ENCODE measurements around the gene FNDC10. TPM values are rescaled to one million over a fixed set of nuclear protein-coding genes. Genes with fewer than 3 reads are reported as not detected.

FNDC10 gene
- total RNA-seq, 2 donors from 2014 or later: 0.54 to 2.7 TPM

GRCh38 chr1:1629430-1630190, 29.7 kb upstream of the FNDC10 start:
- DNase-seq (ENCODE audit: low spot score): no peak
- ATAC-seq (ENCODE audit: insufficient number of reproducible peaks, low FRiP score, low read depth): no peak
- H3K27ac ChIP-seq: no peak overlapping the region
- H3K4me1 ChIP-seq (ENCODE audit: control insufficient read depth in 1 of 2, low read depth in 2 of 2): peaks cover 6 to 13% of the 10 kb centered on the region in 2 donors
- H3K4me3 ChIP-seq: peak overlapping the region; percentile 31
- no peaks in the 10 kb centered on the region for H3K9me3 ChIP-seq
- no peak for TF ChIP-seq CTCF (IDR thresholded peaks at IDR 0.05)
- H3K36me3 ChIP-seq: peaks cover 3% of the 10 kb centered on the region
- no peaks in the 10 kb centered on the region for H3K27me3 ChIP-seq (replicated peaks; ENCODE audit: insufficient read depth)

- TF ChIP-seq CTCF (IDR thresholded peaks at IDR 0.05): no peak
- DNase-seq (ENCODE audit: low spot score) (no peak), ATAC-seq (ENCODE audit: insufficient number of reproducible peaks, low FRiP score, low read depth) (no peak)
- peaks cover 3% of the 10 kb centered on the region for H3K36me3 ChIP-seq
- no peaks in the 10 kb centered on the region for H3K9me3 ChIP-seq
- peaks cover 6 to 13% of the 10 kb centered on the region in 2 donors for H3K4me1 ChIP-seq (ENCODE audit: control insufficient read depth in 1 of 2, low read depth in 2 of 2)
- no peaks in the 10 kb centered on the region for H3K27me3 ChIP-seq (replicated peaks; ENCODE audit: insufficient read depth)
- H3K4me3 ChIP-seq: peak overlapping the region; percentile 31
- H3K27ac ChIP-seq: no peak overlapping the region
Measured at GRCh38 chr1:1628754-1629429, 29.0 kb upstream of the FNDC10 start.

- Histone ChIP-seq H3K27me3 (replicated peaks; ENCODE audit: insufficient read depth) (no peaks in the 10 kb centered on the region), H3K27ac (no peak overlapping the region), H3K36me3 (peaks cover 3% of the 10 kb centered on the region), H3K4me1 (ENCODE audit: control insufficient read depth in 1 of 2, low read depth in 2 of 2) (peaks cover 6 to 13% of the 10 kb centered on the region in 2 donors), H3K9me3 (no peaks in the 10 kb centered on the region), H3K4me3 (no peak overlapping the region)
- ATAC-seq (ENCODE audit: insufficient number of reproducible peaks, low FRiP score, low read depth) (no peak), DNase-seq (ENCODE audit: low spot score) (no peak)
- TF ChIP-seq CTCF (IDR thresholded peaks at IDR 0.05): no peak
Measured at GRCh38 chr1:1627829-1628753, 28.2 kb upstream of the FNDC10 start.

GRCh38 chr1:1627261-1627828, 27.4 kb upstream of the FNDC10 start:
- H3K4me1 ChIP-seq (ENCODE audit: control insufficient read depth in 1 of 2, low read depth in 2 of 2): peaks cover 6 to 13% of the 10 kb centered on the region in 2 donors
- DNase-seq (ENCODE audit: low spot score): no peak
- H3K4me3 ChIP-seq: no peak overlapping the region
- H3K27me3 ChIP-seq (replicated peaks; ENCODE audit: insufficient read depth): no peaks in the 10 kb centered on the region
- ATAC-seq (ENCODE audit: insufficient number of reproducible peaks, low FRiP score, low read depth): no peak
- H3K27ac ChIP-seq: no peak overlapping the region
- TF ChIP-seq CTCF (IDR thresholded peaks at IDR 0.05): no peak
- H3K9me3 ChIP-seq: no peaks in the 10 kb centered on the region
- H3K36me3 ChIP-seq: peaks cover 3% of the 10 kb centered on the region
